NCI-H345 (cell line): ENCODE data around the gene COX10.
"Not testable (repeated sequence)": the region's sequence is repeated elsewhere in the genome, so short reads cannot be mapped to it uniquely, and the experiment has no call there.

Experiments used
- DNase-seq: peaks from one replicate; lab custom pipeline; 2025; lab: John Stamatoyannopoulos, UW

The COX10 gene

DNA sequence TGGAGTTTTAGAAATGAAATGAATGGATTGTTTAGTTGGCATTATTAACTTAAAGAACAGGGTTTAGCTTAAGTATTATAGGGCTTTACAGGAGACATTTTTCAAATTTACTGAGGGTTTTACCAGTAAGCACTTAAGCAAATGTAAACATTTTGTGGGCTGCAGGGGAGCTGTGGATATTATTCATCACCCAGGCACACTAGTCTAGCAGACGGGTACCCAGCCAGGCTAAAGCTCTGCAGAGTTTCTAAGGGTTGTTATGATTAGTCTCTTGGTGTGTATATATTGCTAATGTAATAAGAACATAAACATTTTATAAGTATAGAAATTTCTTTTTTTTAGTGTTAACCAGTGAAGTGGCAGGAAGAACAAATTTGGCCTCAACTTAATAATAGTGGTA is 110.6 kb downstream of the COX10 start:
- DNase-seq = not testable (repeated sequence)

DNA sequence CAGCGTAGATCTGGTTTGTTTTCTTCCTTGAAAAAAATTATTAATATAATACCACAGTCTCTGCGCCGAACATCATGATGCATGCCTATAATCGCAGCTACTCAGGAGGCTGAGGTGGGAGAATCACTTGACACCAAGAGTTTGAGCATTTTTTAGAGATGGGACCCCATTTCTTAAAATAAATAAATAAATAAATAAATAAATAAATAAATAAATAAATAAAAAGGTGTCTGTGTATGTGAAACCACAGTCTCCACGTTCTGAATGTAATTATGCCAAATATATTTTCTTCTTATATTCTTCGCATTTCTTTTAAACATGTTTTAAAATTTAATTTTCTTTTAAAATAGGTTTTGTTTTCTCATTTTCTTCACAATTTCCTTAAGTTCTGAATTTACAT is 112.8 kb downstream of the COX10 start:
- not testable (repeated sequence) for DNase-seq

DNA sequence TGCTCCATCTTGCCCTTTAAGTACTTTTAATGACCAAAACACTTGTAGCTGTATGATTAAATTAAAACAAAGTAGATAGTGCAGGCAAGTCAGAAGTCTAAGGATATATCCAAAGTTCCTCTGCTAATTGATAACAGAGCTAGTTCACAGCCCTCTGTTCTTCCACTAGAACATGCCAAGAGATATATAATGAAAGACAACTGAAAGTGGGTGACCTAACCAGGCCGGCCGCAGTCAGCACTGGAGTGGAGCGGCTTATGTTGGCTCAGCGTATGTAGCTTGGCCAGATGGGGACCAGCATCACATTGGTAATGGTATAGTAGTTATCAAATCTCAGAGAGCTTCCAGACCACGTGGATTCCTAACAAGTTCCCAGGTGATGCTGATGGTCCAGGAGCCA is 115.2 kb downstream of the COX10 start:
- not testable (repeated sequence) for DNase-seq

DNA sequence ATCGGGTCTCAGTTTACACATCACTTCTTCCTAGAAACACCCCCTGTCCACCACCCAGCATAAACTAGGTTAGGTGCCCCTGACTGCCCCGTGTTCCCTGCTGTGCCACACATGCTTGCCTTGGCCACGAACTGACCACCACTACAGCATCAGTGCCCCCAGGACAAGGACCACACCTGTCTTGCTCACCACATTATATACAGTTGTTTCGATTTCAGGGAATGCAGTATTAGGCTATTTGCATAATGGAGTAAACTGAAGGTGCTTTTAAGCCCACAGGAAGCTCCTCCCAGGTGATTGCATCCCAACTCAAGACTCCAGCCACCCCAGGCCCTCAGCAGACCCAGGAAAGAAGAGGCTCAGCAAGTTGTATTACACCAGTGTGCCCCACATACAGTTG is 117.1 kb downstream of the COX10 start:
- DNase-seq = not testable (repeated sequence)

DNA sequence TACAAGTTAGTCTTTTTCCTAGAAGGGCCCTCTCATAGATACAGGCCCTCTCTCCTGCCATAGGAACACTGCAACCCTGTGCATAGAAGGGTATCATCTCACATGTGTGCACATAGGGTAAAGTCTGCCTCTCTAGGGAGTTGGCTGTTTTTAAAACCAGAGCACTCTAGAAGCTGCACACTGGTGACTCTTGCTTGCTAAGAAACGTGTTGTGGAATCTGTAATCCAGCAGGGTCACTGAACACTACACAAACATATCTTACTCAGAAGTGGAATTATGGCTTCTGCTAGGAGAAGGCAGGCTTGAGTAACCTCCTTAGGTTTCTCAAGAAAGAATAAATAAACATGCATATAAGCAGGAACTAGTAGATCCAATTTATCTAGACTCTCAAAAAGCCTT is 121.5 kb downstream of the COX10 start:
- DNase-seq = not testable (repeated sequence)

DNA sequence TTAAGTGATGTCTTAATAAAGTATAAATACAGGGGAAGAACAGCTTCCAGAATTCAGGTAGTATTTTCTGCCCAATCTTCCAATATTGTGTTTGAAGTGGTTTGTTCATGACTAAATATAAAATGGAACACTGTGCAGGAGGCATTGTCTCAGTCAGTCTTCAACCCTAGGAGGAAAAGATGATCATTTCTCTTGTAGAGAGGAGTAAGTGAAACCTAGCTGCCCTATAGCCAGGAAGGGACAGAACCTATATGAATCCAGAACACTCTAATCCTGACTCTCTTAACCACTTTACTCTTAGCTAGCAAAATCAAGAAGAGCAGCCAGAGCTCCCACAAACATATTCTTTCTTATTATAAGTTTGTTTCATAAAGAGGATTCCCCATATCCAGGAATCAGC is 122.2 kb downstream of the COX10 start:
- DNase-seq = not testable (repeated sequence)

DNA sequence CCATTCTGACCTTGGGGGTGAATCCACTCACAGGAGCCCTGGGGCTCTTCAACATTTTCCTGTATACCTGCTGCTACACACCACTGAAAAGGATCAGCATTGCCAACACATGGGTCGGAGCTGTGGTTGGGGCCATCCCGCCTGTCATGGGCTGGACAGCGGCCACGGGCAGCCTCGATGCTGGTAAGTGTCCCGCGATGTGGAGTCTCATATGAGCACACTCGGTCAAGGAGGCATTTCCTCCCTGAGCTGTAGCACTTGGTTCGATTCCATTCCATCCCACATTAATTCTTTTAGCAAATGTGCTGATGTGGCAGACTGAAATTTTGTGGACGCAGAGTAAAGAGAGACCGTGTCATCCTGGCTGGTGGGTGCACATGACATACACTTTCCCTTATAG is 122.7 kb downstream of the COX10 start:
- not testable (repeated sequence) for DNase-seq

DNA sequence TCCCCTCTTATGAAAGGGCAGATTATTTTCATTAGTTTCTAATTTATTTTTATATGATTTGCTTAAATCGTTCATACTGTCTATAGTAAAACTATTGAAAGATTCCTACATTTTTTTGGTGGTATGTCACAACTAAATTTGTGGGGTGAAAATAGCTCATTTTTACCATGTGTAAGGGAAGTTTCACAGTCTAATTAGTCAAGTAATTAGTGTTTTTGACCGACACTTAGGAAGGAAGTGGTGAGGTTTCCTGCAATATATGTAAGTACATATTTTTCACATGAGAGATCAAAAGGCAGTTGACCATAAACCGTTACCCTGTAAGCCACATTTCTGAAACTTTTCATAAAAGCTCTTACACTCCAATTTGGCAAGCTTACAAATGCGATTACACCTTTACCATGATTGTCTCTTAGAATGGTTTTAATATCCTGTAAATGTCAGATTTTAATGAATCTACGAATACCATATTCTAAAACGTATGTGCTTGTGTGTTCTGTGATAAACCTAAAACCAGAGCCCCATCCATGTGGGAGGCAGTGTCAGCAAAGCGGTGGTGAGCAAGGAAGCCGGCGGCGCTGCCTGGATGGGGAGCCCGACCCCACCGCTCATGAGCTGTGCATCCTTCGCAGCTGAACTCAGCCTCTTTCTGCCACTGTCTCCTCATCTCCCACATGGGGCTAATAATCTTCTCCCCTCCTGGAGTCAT is 123.5 kb downstream of the COX10 start:
- not testable (repeated sequence) for DNase-seq

DNA sequence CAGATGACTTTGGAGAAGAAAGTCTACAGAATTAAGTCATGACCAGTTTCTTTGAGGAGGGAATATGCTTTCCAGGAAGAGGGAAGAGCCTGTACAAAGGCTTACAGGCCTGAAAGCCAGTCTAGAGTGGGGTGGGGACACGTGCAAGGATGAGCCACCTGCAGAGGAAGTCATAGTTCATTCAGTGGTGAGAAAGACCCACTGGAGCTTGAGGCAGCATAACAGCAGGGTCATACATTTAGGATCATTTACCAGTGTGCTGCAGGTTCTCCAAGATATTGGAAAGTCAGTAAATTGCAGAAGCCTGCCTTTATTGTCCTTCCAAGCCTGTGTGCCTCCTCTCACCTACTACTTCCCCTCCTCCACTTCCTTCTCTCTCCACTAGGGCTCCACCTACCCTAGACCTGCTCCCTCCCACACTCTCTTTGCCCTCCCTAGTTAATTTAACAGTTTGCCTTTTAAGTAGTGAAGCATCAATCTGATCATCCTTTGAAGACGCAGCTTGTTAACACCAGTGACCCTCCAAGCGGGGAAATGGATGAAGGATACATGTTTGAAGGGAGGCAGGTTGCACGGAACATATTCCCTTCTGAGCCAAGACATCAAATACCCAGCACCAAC is 127.2 kb downstream of the COX10 start:
- no peak for DNase-seq

DNA sequence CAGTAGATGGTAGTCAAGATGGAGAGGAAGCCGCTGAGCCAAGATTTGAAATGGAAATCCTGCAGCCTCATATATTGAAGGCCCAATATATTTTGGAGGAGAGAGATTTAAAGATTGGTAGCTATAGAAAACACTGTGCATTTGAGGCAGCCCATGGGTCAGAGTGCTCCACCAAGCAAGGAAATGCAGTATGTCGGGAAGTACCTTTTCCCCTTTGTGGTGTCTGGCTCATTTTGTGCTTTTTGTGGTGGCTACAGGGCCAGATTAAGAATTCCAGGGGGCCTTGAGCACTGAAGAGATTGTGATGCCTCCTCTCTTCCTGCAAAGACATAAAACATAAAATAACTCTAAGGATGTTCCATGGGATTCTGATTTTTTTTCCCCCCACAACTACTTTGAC is 127.8 kb downstream of the COX10 start:
- no peak for DNase-seq

DNA sequence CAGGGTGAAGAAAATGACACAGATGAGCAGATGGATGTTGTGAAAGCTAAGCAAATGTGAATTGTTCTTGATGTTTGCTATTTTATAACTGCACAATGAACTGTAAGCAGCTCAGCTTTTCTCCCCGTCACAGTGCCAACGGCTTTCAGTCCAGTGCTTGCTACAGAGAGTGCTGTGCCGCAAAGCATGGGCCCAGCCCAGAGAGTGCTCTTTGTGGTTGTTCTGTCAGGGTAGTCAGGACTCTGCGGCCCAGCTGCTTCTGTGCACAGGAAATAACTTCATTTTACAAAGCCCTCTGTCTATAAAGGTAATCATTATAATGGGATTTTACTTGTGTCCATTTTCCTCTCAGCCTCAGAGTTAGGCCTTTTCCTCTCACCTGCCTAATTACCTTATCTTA is 128.3 kb downstream of the COX10 start:
- DNase-seq = no peak

DNA sequence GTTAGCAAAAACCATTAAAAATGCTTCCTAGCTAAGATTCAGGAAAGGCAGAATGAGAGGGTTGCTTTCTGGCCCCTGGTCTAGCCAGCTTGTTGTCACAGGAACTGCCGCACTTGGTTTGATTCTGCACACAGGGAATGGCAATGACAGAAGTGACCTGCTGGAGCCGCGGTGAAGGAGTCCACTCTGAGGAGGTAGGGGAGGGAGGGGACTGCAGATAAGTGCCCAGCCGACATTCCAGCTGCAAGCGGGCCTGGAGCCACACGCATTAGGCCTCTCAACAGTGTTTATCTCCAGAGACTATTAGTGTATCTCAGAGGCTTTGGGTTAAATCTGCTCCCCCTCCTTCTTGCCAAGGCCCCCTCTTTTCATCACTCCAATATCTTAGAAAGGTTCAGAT is 128.7 kb downstream of the COX10 start:
- DNase-seq = no peak

DNA sequence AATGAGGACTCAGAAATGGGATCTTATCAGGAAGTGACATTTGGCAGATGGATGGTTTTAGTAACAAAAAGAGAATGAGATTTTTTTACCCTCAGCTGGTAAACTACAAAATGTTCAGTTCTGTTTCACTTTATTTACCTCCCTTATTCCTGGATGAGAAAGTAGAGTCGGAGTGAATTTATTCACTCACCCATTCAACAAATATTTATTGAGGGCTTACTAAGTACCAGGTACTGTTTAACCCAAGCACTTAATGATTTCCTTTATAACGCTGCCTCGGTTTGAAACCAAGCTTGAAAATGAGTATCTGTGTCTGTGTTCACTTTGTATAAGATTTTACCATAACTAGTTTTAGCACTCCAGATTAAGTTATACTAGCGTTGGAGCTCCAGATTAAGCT is 129.3 kb downstream of the COX10 start:
- no peak for DNase-seq

DNA sequence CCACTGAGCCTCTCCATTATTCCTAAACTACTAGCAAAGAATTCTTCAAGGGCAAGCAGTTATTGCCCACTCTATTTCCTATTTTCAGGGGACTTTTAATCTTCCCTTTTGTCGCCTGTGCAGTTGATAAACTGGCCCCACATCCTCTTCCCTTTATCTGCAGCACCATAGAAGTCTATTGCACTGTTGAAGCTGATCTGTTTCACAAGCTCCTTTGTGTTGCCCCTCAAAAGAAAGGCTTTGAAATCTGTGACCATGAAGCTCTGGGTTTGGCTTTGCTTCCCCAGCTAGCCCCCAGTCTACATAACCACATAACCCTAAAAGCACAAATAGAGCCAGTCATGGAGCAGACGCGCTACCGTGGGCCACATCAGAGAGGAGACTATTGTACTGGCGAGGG is 130.3 kb downstream of the COX10 start:
- DNase-seq = no peak

DNA sequence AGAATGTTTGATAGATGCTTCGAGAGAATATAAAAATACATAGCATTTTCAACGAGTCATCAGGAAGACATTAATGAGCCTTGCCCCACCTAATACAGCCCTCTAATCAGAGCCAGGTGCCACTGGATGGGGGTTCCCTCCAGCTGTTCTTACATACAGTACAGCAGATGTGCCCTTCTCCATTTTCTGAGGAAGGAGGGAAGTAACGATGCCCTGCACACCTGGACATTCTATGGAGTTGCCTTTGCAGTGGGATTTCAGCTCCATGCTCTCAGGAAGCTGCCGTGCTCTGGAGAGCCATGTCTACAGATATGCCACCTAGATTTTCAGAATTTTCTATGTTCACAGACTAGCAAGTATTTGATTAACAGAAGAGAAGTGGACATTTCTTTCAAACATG is 131.1 kb downstream of the COX10 start:
- no peak for DNase-seq

DNA sequence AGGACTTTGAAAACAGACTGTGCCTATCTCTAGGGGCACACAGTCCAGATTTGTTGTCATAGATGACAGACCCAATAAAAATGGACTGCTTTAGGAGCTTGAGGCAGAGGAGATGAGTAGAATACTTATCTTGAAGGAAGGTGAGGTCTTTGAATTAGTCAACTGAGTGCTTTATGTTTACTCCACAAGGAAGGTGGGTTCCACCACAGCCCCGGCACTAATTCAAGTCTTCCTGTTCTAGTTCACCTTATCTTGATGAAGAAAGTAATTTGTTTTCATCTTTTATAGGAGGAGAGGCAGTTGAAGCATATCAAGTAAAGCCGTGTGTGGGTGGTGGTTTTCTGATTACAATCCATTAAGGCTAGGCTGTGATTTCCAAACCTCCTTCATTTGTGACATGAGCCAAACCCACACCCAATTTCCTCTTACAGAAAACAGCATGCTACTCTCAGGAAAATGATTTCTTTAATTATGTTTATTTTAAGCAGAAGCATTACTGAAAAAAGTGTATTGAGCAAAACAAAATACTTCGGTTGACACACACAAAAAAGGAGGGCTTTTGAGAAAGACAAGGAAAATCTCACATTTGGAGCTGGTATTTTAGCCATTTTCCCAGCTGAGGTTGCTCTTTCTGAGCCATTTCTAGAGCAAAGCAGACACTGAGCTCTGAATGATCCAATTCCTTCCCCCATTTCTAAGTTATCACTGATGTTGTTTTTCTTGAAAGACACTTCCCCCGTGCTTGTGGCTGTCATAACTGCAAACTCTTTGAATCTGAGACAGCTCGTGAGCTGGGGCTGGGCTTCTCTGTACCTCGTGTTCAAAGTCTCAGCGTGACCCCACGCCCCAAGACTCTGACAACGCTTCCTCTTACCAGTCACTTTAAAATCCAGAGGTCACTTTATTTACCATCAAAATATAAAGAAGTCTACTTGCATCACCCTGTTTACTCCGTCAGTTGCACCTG is 132.0 kb downstream of the COX10 start:
- DNase-seq = no peak

DNA sequence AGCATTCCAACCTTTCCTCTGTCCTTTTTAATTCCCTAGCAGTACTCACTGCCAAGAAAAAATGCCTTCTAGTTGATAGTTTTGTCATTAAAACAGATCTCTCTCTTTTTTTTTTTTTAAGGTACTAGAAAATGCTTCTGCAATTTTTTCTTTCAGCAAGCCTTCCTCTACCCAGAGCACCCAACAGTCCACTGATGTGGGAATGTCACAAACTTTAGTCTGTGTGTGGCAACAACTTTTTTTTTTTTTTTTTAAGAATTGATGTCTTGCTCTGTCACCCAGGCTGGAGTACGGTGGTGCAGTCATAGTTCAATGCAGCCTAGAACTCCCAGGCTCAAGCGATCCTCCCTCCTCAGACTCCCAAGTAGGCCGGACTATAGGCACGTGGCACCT is 132.7 kb downstream of the COX10 start:
- DNase-seq = no peak

DNA sequence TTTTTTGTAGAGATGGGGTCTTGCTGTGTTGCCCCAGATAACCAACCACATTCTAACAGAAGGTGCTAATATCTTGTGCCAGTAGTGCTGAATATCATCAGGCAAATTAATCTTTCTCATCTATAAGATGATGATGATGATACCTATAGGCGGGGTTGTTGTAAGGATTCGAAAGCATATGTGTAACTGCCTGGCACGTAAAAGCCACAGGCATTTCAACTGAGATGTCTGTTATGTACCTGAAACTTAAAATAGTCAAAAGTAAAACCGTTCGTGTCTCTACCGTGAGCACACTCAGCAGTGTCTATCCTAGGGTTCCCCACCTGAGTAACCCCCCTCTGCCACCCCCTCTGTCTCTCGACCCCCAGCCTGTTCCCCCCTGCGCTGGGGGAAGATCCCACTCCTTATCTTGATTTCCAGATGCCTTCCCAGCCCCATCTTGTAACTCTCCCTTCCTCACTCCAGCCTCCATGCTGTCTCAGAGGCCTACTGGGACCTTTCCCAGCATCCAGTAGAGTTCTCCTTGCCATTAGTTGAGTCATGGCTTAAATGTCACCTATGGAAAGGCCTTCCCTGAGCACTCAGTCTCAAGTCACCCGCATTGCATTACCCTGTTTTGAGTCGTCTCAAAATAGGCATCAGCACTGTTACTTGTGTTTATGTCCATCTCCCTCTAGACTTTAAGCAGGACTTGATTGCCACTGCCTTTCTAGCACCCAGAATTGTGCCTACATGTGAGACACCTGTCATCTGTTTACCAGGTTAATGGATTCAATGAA is 133.3 kb downstream of the COX10 start:
- DNase-seq = no peak

DNA sequence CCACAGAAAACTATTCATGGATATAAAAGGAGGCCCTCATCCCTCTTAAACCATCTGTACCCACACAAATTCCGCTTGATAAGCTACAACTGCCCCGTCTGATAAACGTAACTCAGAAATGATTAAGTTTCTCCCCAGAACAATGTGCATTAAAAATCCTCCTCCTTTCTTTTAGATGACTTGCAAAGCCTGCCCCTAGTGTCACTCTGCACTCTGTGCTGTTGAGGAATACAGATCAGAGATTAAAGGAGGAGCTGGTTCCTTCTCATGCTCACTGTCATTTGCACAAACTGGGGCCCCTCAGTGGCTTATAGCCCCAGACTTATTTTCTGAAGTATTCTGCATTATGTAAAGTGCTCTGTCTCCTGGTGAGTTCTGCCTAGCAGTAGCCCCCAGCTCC is 134.1 kb downstream of the COX10 start:
- no peak for DNase-seq

DNA sequence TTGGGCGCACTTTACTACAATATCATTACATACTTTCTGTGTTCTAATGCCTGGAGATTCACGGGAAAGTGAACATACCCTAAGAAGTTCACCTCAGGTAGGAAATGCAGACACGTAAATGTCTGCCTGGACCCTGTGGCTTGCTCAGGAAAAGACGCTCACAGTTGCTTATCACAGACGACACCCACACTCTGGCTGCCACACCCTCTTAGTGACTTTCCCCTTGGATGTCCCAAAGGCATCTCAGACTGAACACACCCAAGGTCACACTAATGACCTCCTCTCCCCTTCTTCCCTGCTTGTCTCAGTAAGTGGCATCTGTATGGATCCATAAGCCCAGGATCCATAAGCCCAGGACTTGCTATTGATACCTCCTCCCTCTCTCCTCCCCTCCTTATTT is 134.8 kb downstream of the COX10 start:
- DNase-seq = no peak

DNA sequence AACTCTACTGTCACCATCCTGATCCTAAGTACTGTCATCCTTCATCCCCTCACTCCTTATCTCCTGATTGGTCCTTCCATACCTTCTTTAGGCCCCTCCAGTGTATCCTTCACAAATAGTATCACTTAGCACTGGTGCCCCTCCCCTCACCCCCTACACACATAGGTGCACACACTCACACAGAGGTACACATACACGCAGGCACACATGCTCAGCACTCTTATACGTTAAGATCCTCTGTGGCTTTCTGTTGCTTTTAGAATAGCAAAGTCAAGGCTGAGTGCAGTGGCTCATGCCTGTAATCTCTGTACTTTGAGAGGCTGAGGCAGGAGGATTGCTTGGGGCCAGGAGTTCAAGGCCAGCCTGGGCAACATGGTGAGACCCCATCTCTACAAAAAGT is 135.2 kb downstream of the COX10 start:
- no peak for DNase-seq

DNA sequence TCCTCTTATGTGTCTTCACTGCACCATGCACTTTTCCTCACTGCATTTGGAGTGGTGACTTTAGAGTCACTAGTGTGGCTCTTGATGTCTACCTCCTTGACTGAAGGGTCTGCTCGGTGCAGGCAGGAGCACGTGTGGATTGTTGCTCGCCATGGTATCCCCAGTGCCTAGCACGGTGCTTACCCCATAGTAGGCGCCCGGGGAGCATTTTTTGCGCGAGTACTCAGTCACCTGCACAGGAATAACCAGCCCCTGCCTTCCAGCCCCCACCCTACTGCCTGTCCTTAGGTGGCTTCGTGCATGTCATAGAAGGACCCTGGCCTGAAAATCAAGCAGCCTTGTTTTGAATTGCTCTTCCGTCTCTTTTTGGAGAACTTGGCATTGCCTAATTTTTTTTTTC is 136.1 kb downstream of the COX10 start:
- no peak for DNase-seq
